HG02571 (cell line): ENCODE data around the gene LCLAT1.

Experiments used
- ATAC-seq: cut with Tn5 transposase; IDR thresholded peaks from one replicate; pipeline ENCODE4 v1.9.1; 2021; ENCODE audit warnings: mild to moderate bottlenecking, moderate library complexity; ENCODE audit not compliant: unreplicated experiment

LCLAT1 gene

GRCh38 chr2:30689496-30690125 is 242.6 kb downstream of the LCLAT1 start:
- no peak for ATAC-seq

- ATAC-seq = no peak
Measured at GRCh38 chr2:30690126-30690561, 243.1 kb downstream of the LCLAT1 start.

GRCh38 chr2:30691091-30691947 is 244.3 kb downstream of the LCLAT1 start:
- no peak for ATAC-seq

- no peak for ATAC-seq
Measured at GRCh38 chr2:30691948-30692828, 245.1 kb downstream of the LCLAT1 start.

GRCh38 chr2:30692829-30693275 is 245.8 kb downstream of the LCLAT1 start:
- no peak for ATAC-seq
